IMR-90 (cell line): Measurements from ENCODE around the gene COL5A1.

Experiments
- CTCF ChIP-seq: conservative IDR thresholded peaks from 2 replicates; pipeline ENCODE4 v1.5.1; 2012; ENCODE audit warnings: mild to moderate bottlenecking, low read depth, low read length, improper control_type of control experiment
- POLR2A ChIP-seq: IDR thresholded peaks from 2 replicates; pipeline ENCODE4 v1.6.1; 2012; ENCODE audit warnings: mild to moderate bottlenecking, low read depth, low read length
- USF2 ChIP-seq: fragments of 150-350 bp; IDR thresholded peaks from 2 replicates; pipeline ENCODE4 v1.6.1; 2017; ENCODE audit warnings: mild to moderate bottlenecking, antibody characterized with exemption, low read length, low read depth

- TF ChIP-seq POLR2A (no peak), CTCF (no peak), USF2 (no peak)
These were observed 118.3 kb downstream of the COL5A1 start for GRCh38 chr9:134759913-134760312.
